ENCODE measurements around the gene EHMT1. TPM values are rescaled to one million over a fixed set of nuclear protein-coding genes. Genes with fewer than 3 reads are reported as not detected.

EHMT1 gene
- total RNA-seq, 2 experiments from 2014 or later: 66.0 to 70.8 TPM

GRCh38 chr9:137827908-137828526 is 209.2 kb downstream of the EHMT1 start:
- POLR2A ChIA-PET: no interaction called here
- no peaks in the 10 kb centered on the region for H3K9me3 Mint-ChIP-seq
- H3K4me3 Mint-ChIP-seq: no peak overlapping the region
- H3K36me3 Mint-ChIP-seq: peaks cover 34% of the 10 kb centered on the region
- H3K27me3 Mint-ChIP-seq: no peaks in the 10 kb centered on the region
- H3K27ac Mint-ChIP-seq: no peak overlapping the region
- intact Hi-C loops (cut with micrococcal nuclease): no loop called here
- CTCF ChIA-PET: no interaction called here
- H3K4me1 Mint-ChIP-seq (ENCODE audit: low read depth): peaks cover 2% of the 10 kb centered on the region
- DNase-seq: no peak

- Mint-ChIP-seq H3K4me3 (no peak overlapping the region), H3K4me1 (ENCODE audit: low read depth) (peaks cover 2% of the 10 kb centered on the region), H3K27ac (no peak overlapping the region), H3K27me3 (no peaks in the 10 kb centered on the region), H3K36me3 (peaks cover 35% of the 10 kb centered on the region), H3K9me3 (no peaks in the 10 kb centered on the region)
- CTCF ChIA-PET: no interaction called here
- POLR2A ChIA-PET: no interaction called here
- intact Hi-C loops (cut with micrococcal nuclease): no loop called here
- peak; percentile 29 for DNase-seq
Observed at GRCh38 chr9:137828527-137829259, 209.9 kb downstream of the EHMT1 start.

GRCh38 chr9:137829260-137829996 is 210.6 kb downstream of the EHMT1 start:
- DNase-seq: no peak
- intact Hi-C loops (cut with micrococcal nuclease): no loop called here
- CTCF ChIA-PET: no interaction called here
- H3K27ac Mint-ChIP-seq: no peak overlapping the region
- H3K4me3 Mint-ChIP-seq: no peak overlapping the region
- H3K36me3 Mint-ChIP-seq: peaks cover 30% of the 10 kb centered on the region
- H3K27me3 Mint-ChIP-seq: no peaks in the 10 kb centered on the region
- no peaks in the 10 kb centered on the region for H3K4me1 Mint-ChIP-seq (ENCODE audit: low read depth)
- H3K9me3 Mint-ChIP-seq: no peaks in the 10 kb centered on the region
- POLR2A ChIA-PET: no interaction called here

- Mint-ChIP-seq H3K4me3 (no peak overlapping the region), H3K27ac (no peak overlapping the region), H3K9me3 (no peaks in the 10 kb centered on the region), H3K36me3 (peaks cover 13% of the 10 kb centered on the region), H3K4me1 (ENCODE audit: low read depth) (no peaks in the 10 kb centered on the region), H3K27me3 (no peaks in the 10 kb centered on the region)
- intact Hi-C loops (cut with micrococcal nuclease): no loop called here
- ChIA-PET POLR2A (no interaction called here), CTCF (no interaction called here)
- no peak for DNase-seq
Observed at GRCh38 chr9:137832191-137832700, 213.4 kb downstream of the EHMT1 start.

GRCh38 chr9:137832830-137833590 is 214.2 kb downstream of the EHMT1 start:
- Mint-ChIP-seq H3K27me3 (no peaks in the 10 kb centered on the region), H3K36me3 (peaks cover 13% of the 10 kb centered on the region), H3K9me3 (no peaks in the 10 kb centered on the region), H3K4me1 (ENCODE audit: low read depth) (no peaks in the 10 kb centered on the region), H3K27ac (no peak overlapping the region), H3K4me3 (no peak overlapping the region)
- no peak for DNase-seq
- POLR2A ChIA-PET: no interaction called here
- intact Hi-C loops (cut with micrococcal nuclease): no loop called here
- CTCF ChIA-PET: no interaction called here

- CTCF ChIA-PET: no interaction called here
Observed at GRCh38 chr9:137833721-137834613, 215.2 kb downstream of the EHMT1 start.

GRCh38 chr9:137834846-137835546 is 216.2 kb downstream of the EHMT1 start:
- CTCF ChIA-PET: no interaction called here
- POLR2A ChIA-PET: no interaction called here
- Mint-ChIP-seq H3K36me3 (peaks cover 10% of the 10 kb centered on the region), H3K27ac (no peak overlapping the region), H3K4me3 (no peak overlapping the region), H3K4me1 (ENCODE audit: low read depth) (no peaks in the 10 kb centered on the region), H3K27me3 (no peaks in the 10 kb centered on the region), H3K9me3 (no peaks in the 10 kb centered on the region)
- DNase-seq: no peak
- intact Hi-C loops (cut with micrococcal nuclease): no loop called here

More at GRCh38 chr9:137833721-137834613, 215.2 kb downstream of the EHMT1 start:
- Mint-ChIP-seq H3K36me3 (peaks cover 13% of the 10 kb centered on the region), H3K27ac (no peak overlapping the region), H3K27me3 (no peaks in the 10 kb centered on the region), H3K4me1 (ENCODE audit: low read depth) (no peaks in the 10 kb centered on the region), H3K4me3 (no peak overlapping the region), H3K9me3 (no peaks in the 10 kb centered on the region)
- POLR2A ChIA-PET: no interaction called here
- intact Hi-C loops (cut with micrococcal nuclease): no loop called here
- no peak for DNase-seq

- H3K27ac Mint-ChIP-seq: no peak overlapping the region
- no peak overlapping the region for H3K4me3 Mint-ChIP-seq
- no peaks in the 10 kb centered on the region for H3K9me3 Mint-ChIP-seq
- peaks cover 8% of the 10 kb centered on the region for H3K36me3 Mint-ChIP-seq
- no peaks in the 10 kb centered on the region for H3K27me3 Mint-ChIP-seq
- CTCF ChIA-PET: no interaction called here
- H3K4me1 Mint-ChIP-seq (ENCODE audit: low read depth): no peaks in the 10 kb centered on the region
- intact Hi-C loops (cut with micrococcal nuclease): no loop called here
- POLR2A ChIA-PET: no interaction called here
- no peak for DNase-seq
Observed at GRCh38 chr9:137836151-137836830, 217.5 kb downstream of the EHMT1 start.

GRCh38 chr9:137836831-137837241 is 218.0 kb downstream of the EHMT1 start:
- H3K36me3 Mint-ChIP-seq: peaks cover 8% of the 10 kb centered on the region
- H3K4me1 Mint-ChIP-seq (ENCODE audit: low read depth): no peaks in the 10 kb centered on the region
- no peak for DNase-seq
- no peak overlapping the region for H3K27ac Mint-ChIP-seq
- H3K4me3 Mint-ChIP-seq: no peak overlapping the region
- CTCF ChIA-PET: no interaction called here
- intact Hi-C loops (cut with micrococcal nuclease): no loop called here
- POLR2A ChIA-PET: no interaction called here
- no peaks in the 10 kb centered on the region for H3K27me3 Mint-ChIP-seq
- no peaks in the 10 kb centered on the region for H3K9me3 Mint-ChIP-seq

GRCh38 chr9:137837345-137838278 is 218.8 kb downstream of the EHMT1 start:
- H3K4me3 Mint-ChIP-seq: no peak overlapping the region

More at GRCh38 chr9:137837345-137838278, 218.8 kb downstream of the EHMT1 start:
- ChIA-PET POLR2A (no interaction called here), CTCF (no interaction called here)
- no peak for DNase-seq
- Mint-ChIP-seq H3K4me1 (ENCODE audit: low read depth) (no peaks in the 10 kb centered on the region), H3K27ac (no peak overlapping the region), H3K9me3 (no peaks in the 10 kb centered on the region), H3K36me3 (peaks cover 6% of the 10 kb centered on the region), H3K27me3 (no peaks in the 10 kb centered on the region)
- intact Hi-C loops (cut with micrococcal nuclease): no loop called here
